ENCODE data around the gene SLC36A1.

Gene SLC36A1

DNA sequence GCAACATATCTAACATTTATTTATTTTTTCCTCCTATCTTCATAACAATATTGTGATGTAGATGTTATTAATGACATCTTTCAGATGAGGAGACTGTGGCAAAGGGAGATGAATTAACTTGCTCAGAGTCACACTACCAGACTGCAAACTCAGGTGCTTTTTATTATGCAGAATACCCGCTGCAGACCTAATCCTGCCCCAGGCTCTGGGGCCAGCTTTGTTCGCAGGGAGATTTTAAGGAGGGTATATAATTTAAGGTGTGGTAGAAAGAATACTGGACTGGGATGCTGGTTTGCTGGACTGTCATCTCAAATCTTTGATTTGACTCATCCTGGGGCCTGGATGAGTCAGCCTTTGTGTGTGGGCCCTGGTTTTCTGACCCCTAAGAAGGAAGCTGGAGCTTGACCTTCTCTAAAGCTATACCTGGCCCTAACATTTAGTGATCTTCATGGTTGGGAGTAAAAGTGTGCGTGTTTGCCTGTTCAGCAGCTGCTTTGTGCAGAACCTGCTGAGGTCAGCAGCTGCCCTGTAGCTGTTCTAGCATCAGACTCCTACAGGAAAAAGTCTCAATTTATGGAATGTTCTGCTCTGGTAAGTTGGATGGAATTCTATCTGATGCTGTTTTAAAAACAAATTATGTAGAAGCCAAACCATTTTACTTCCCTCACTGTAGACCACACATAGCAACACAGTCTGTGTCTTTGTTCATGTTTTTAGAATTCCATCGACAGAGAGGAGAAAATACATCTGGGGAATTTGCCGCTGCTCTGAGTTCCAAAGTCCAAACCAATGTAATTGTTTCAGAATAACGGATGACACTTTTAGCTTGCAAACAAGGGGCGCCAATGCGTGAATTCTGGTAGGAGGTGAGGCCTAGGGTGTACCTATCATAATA is 4.5 kb downstream of the SLC36A1 start:
- no peak for DNase-seq

DNA sequence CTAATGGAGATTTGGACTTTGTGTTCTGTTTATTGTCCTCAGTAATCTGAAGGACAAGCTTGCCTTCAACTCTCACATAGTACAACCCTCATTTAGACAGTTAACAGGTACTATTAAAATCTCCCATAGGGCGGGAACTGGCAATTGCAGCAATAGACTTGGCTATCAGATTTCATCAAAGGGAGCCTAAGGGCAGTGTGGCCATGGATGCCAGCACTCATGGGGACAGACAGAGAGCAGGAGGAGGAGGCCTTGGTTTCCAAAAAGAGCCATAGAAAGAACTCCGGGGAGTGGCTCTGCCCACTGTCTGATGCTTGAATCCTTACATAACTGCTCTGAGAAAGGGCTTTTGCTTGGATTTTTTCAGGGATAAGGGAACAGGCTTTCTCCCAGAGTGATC is 6.8 kb downstream of the SLC36A1 start:
- DNase-seq: peak in 1 of 14 donors; percentile 31

- DNase-seq: no peak
Measured at GRCh38 chr5:151454889-151455288, 7.5 kb downstream of the SLC36A1 start.

DNA sequence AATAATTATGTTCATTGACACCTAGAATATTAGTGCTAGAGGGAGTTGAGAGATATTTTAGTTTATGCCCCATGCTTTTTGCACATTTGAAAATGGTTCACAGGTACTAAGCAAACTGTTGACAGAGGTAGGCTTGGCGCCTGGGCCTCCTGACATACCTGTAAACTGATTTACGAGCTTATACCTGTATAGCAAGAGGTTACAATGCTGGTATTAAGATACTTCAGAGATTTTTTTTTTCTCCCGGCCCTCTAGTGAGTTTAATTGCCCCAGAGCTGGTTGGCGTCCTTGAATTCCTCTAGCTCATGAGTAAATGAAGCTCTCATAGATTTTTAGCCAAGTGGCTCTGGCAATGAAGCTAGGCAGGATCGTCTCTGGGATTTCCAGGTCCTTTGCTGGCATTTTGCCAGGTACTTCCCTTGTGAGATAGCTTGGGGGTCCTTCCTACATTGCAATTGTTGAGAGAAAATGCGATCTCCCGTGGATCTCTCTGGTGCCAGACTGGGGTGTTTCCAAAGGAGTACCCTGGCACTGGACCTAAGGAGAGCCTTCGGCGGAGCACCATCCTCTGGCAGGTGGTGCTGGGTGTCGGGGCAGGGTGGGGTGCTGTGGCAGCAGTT is 9.0 kb downstream of the SLC36A1 start:
- peak in 1 of 14 donors; percentile 42 for DNase-seq

DNA sequence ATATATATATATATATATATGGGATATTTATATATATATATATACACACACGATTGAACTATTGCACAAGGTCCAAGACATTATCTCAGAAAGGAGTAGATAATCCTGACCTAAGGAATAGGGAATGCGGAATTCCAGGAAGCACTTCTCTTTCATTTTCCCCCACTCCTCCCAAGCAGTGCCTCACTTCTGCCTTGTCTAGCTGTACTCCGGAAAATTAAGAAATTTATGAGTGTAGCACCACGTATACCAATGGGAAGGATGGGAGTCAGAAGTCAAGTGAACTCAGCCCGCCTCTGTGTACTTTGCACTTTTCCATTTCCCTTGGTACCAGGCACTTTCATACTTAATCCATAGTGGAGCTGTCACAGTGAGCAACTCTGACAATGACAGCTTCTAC is 10.9 kb downstream of the SLC36A1 start:
- DNase-seq: no peak

GRCh38 chr5:151459680-151460324 is 12.4 kb downstream of the SLC36A1 start:
- no peak for DNase-seq

DNA sequence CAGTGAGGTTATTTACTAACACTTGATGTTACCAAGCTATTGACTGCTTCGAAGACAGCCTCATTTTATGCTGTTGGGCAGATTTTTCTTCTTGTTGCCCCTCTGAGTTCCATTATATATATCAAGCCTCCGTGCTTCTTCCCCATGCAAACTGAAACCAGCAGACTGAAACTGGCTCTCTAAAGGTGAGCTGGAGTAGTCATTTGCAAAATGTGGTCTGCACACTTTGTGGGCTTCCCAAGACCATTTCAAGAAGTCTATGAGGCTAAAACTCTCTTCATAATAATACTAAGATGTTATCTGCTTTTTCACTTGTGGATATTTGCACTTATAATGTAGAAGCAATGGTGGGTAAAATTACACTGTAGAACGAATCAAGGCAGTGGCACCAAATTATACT is 13.9 kb downstream of the SLC36A1 start:
- no peak for DNase-seq

- no peak for DNase-seq
Measured at GRCh38 chr5:151463137-151464029, 16.0 kb downstream of the SLC36A1 start.

- DNase-seq: no peak
Measured at GRCh38 chr5:151464101-151464500, 16.7 kb downstream of the SLC36A1 start.

GRCh38 chr5:151465476-151465875 is 18.1 kb downstream of the SLC36A1 start:
- no peak for DNase-seq

DNA sequence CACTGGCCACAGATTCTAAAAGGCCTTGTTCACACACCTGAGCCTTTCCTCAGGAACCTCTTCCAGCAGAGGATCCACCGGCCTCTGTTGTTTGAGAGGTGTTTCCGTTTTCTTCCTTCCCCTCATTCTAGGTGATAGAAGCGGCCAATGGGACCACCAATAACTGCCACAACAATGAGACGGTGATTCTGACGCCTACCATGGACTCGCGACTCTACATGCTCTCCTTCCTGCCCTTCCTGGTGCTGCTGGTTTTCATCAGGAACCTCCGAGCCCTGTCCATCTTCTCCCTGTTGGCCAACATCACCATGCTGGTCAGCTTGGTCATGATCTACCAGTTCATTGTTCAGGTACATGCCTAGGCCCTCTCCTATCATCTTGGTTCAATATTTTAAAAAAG is 20.2 kb downstream of the SLC36A1 start:
- no peak for DNase-seq

GRCh38 chr5:151469386-151469785 is 22.0 kb downstream of the SLC36A1 start:
- DNase-seq: no peak

DNA sequence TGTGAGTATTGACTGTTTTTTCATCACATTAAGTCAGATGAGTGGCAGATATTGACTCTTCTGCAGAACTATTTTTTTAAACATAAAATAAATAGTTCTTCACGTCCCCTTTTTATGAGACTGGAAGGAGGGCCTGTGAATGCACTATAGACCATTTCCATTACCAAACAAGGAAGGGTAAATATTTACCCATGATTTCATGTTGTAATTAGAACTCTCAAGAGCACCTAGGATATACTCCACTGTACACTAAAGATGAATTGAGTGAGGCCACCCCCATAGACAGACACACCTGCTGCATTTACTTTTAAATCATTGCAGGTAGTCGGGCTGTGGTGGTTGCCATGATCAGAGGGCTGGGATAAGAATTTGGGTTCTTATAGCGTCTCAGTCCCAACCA is 22.6 kb downstream of the SLC36A1 start:
- no peak for DNase-seq

GRCh38 chr5:151470439-151470838 is 23.0 kb downstream of the SLC36A1 start:
- DNase-seq: no peak

GRCh38 chr5:151471276-151471675 is 23.9 kb downstream of the SLC36A1 start:
- DNase-seq: no peak

DNA sequence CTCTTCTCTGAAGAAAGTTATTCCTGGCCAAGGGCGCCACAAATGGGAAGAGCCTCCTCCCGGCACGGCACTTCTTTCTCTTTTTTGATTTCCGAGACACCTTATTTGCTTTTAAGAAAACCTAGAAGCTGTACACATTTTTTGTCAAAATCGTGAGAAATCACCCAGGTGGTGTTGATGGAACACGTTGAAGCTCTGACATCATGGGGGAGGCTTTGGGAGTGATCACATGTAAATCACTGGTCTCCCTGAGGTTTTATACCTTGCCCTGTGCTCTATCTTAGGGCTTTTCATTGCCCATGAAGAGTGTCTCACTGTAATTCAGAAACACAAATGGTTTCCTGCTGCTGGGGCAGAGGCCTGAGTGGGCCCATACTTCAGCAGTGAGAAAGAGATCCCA is 27.4 kb downstream of the SLC36A1 start:
- DNase-seq: no peak

DNA sequence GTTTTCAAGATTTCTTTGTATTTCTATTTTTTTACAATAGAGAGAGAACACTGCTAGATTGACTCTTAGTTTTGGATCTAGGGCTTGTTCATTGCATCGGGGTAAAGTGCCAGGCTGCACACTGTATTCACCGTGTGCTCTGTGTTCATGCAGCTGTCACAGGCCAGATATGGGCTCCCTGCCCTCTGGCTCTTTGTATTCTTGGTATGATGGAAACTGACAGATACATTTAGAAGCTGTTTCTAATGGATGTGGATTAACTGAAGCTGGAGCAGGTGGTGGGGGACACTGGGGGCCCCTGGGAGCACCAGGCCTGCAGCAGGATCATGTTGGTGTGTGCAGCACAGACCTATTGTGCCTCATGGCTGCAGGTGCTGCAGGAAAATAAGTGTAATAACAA is 28.0 kb downstream of the SLC36A1 start:
- DNase-seq: peak in 1 of 14 donors; percentile 55

GRCh38 chr5:151476016-151476415 is 28.6 kb downstream of the SLC36A1 start:
- peak in 1 of 14 donors; percentile 86 for DNase-seq

DNA sequence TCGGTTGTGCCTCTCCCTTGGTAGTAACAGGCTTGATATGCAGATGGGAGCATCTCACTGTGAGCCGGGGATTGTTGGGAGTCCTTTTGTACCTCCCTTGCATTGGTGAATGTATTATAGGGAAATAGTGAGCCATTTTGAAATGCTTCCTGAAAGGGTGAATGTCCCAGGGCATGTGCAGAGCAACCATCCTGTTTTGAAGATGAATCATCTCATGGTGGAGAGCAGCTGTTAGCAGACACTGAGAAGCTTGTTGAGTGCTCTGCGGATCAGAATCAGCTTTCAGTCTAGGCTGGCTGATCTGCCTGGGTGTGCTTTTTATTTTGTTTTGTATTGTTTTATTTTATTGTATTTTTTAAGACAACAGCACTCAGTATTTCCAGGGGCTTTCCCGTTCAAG is 29.7 kb downstream of the SLC36A1 start:
- DNase-seq: no peak

GRCh38 chr5:151480384-151481293 is 33.2 kb downstream of the SLC36A1 start:
- peak in 2 of 14 donors; percentile 23 to 99 for DNase-seq

GRCh38 chr5:151483176-151483575 is 35.8 kb downstream of the SLC36A1 start:
- DNase-seq: peak in 2 of 14 donors; percentile 6 to 17
